H1 (cell line): ENCODE data around the gene ITSN1. TPM values are rescaled to one million over a fixed set of nuclear protein-coding genes. Genes with fewer than 3 reads are reported as not detected.

ENCODE experiments used
- CTCF ChIA-PET: fragments of 300-600 bp; sonication (Branson Sonifier 250); formaldehyde crosslinking; loops from one replicate; lab custom pipeline; 2021; ENCODE audit not compliant: partially characterized antibody; lab: Charles Lee
- POLR2A ChIA-PET: fragments of 300-600 bp; sonication (Branson Sonifier 250); formaldehyde crosslinking; loops from one replicate; lab custom pipeline; 2021; ENCODE audit warnings: inconsistent platforms; ENCODE audit not compliant: partially characterized antibody; lab: Charles Lee
- DNase-seq, 2 experiments: peaks; one replicate each; pipeline versions ENCODE4 v3.0.0 to v3.0.0-alpha.2; 2010 to 2022; ENCODE audit warnings: low spot score in 2 of 2, low read depth in 1 of 2, mixed read lengths in 1 of 2
- FAIRE-seq: peaks from 2 replicates; lab custom pipeline; 2011; peaks lifted over from hg19 to GRCh38; lab: Jason Lieb, UNC
- H2AFZ ChIP-seq: 2 replicates; pipeline ENCODE4 v1.8.1; 2012; ENCODE audit warnings: low read length, inconsistent platforms
- H2AK5ac ChIP-seq: 2 replicates; pipeline ENCODE4 v1.6.1; 2013; ENCODE audit warnings: low read depth, low read length
- H2BK120ac ChIP-seq: replicated peaks from 2 replicates; pipeline ENCODE3; 2013; ENCODE audit warnings: low read depth, low read length, inconsistent platforms
- H2BK12ac ChIP-seq: 2 replicates; pipeline ENCODE4 v1.6.1; 2013; ENCODE audit warnings: low read depth, low read length
- H2BK15ac ChIP-seq: 2 replicates; pipeline ENCODE4 v1.6.1; 2013; ENCODE audit warnings: low read length
- H2BK20ac ChIP-seq: 2 replicates; pipeline ENCODE4 v1.6.1; 2013; ENCODE audit warnings: low read length
- H2BK5ac ChIP-seq: 2 replicates; pipeline ENCODE4 v1.6.1; 2013; ENCODE audit warnings: low read depth, low read length
- H3K14ac ChIP-seq: 2 replicates; pipeline ENCODE4 v1.6.1; 2013; ENCODE audit warnings: inconsistent platforms; ENCODE audit not compliant: insufficient read length
- H3K18ac ChIP-seq: 2 replicates; pipeline ENCODE4 v1.6.1; 2013; ENCODE audit warnings: low read length; ENCODE audit errors: extremely low read depth
- H3K23ac ChIP-seq: 2 replicates; pipeline ENCODE4 v1.6.1; 2013; ENCODE audit warnings: inconsistent platforms; ENCODE audit not compliant: insufficient read length
- H3K23me2 ChIP-seq: 2 replicates; pipeline ENCODE4 v1.6.1; 2013; ENCODE audit warnings: low read depth, low read length
- H3K27ac ChIP-seq: 2 replicates; pipeline ENCODE4 v1.6.1; 2011; ENCODE audit warnings: low read depth, low read length, inconsistent platforms
- H3K27me3 ChIP-seq, 4 experiments: replicated peaks in 1 of 4; 1 replicate in 1 of 4; 2 replicates in 3 of 4; pipeline versions ENCODE4 v1.6.1 to v1.8.1; 2011 to 2013; ENCODE audit warnings: low read length in 3 of 4, mild to moderate bottlenecking in 3 of 4, inconsistent platforms in 2 of 4, mixed read lengths in 2 of 4, moderate library complexity in 1 of 4; ENCODE audit not compliant: control insufficient read depth in 3 of 4, insufficient read depth in 3 of 4; ENCODE audit errors: extremely low read depth in 1 of 4
- H3K36me3 ChIP-seq, 4 experiments: 2 replicates each; pipeline versions ENCODE4 v1.6.1 to v1.8.1; 2011 to 2013; ENCODE audit warnings: mild to moderate bottlenecking in 4 of 4, low read length in 3 of 4, moderate library complexity in 2 of 4, control low read depth in 1 of 4, inconsistent platforms in 1 of 4; ENCODE audit not compliant: insufficient read depth in 4 of 4, control insufficient read depth in 2 of 4
- H3K4ac ChIP-seq: replicated peaks from 2 replicates; pipeline ENCODE3; 2013; ENCODE audit warnings: low read length, low read depth, mixed read lengths, inconsistent platforms; ENCODE audit not compliant: insufficient read length
- H3K4me1 ChIP-seq, 4 experiments: replicated peaks in 1 of 4; 1 replicate in 1 of 4; 2 replicates in 3 of 4; pipeline versions ENCODE4 v1.6.1 to v1.8.1; 2011 to 2013; ENCODE audit warnings: low read length in 3 of 4, inconsistent platforms in 2 of 4, mixed read lengths in 1 of 4; ENCODE audit not compliant: insufficient read depth in 4 of 4, control insufficient read depth in 3 of 4
- H3K4me2 ChIP-seq, 2 experiments: 2 replicates each; pipeline versions ENCODE4 v1.6.1 to v1.8.1; 2011 to 2013; ENCODE audit warnings: low read depth in 2 of 2, low read length in 2 of 2, control low read depth in 1 of 2, inconsistent platforms in 1 of 2, mild to moderate bottlenecking in 1 of 2; ENCODE audit not compliant: insufficient read depth in 1 of 2
- H3K4me3 ChIP-seq, 4 experiments: fragments of 200-600, 300-600 bp in 1 of 4; sonication (generic), shearing (Covaris generic), sonication (Bioruptor Twin) in 1 of 4; 2 replicates each; pipeline versions ENCODE4 v1.5.1 to v1.8.1; 2011 to 2016; ENCODE audit warnings: low read length in 4 of 4, low read depth in 3 of 4, control low read depth in 2 of 4, inconsistent platforms in 2 of 4, mild to moderate bottlenecking in 2 of 4, mixed read lengths in 1 of 4, moderate library complexity in 1 of 4; ENCODE audit not compliant: insufficient read depth in 2 of 4; ENCODE audit errors: extremely low read depth in 1 of 4
- H3K56ac ChIP-seq: replicated peaks from 2 replicates; pipeline ENCODE3; 2013; ENCODE audit warnings: low read depth, mild to moderate bottlenecking, mixed read lengths, low read length, inconsistent platforms; ENCODE audit not compliant: insufficient read length
- H3K79me1 ChIP-seq: 2 replicates; pipeline ENCODE4 v1.6.1; 2013; ENCODE audit warnings: low read depth, low read length, control low read depth
- H3K79me2 ChIP-seq, 2 experiments: 2 replicates each; pipeline versions ENCODE4 v1.6.1 to v1.8.1; 2012 to 2013; ENCODE audit warnings: low read length in 2 of 2, mild to moderate bottlenecking in 2 of 2, inconsistent platforms in 1 of 2; ENCODE audit not compliant: insufficient read depth in 2 of 2, control insufficient read depth in 1 of 2
- H3K9ac ChIP-seq, 4 experiments: replicated peaks in 1 of 4; 1 replicate in 1 of 4; 2 replicates in 3 of 4; pipeline versions ENCODE4 v1.6.1 to v1.8.1; 2011 to 2013; ENCODE audit warnings: low read depth in 3 of 4, low read length in 3 of 4, control low read depth in 2 of 4, mild to moderate bottlenecking in 2 of 4, moderate library complexity in 2 of 4, inconsistent platforms in 1 of 4; ENCODE audit errors: extremely low read depth in 1 of 4
- H3K9me3 ChIP-seq, 2 experiments: 2 replicates each; pipeline versions ENCODE4 v1.6.1 to v1.8.1; 2012 to 2013; ENCODE audit warnings: mild to moderate bottlenecking in 2 of 2, moderate library complexity in 2 of 2, control low read depth in 1 of 2, inconsistent platforms in 1 of 2, low read depth in 1 of 2, low read length in 1 of 2, mixed read lengths in 1 of 2; ENCODE audit not compliant: insufficient read depth in 2 of 2
- H4K20me1 ChIP-seq, 2 experiments: replicated peaks in 1 of 2; 2 replicates each; pipeline versions ENCODE3 to v1.8.1; 2011 to 2013; ENCODE audit warnings: inconsistent platforms in 2 of 2, low read length in 2 of 2, mild to moderate bottlenecking in 1 of 2; ENCODE audit not compliant: insufficient read depth in 2 of 2, control insufficient read depth in 1 of 2
- H4K5ac ChIP-seq: 2 replicates; pipeline ENCODE4 v1.6.1; 2013; ENCODE audit warnings: low read length, low read depth, mixed read lengths, inconsistent platforms; ENCODE audit not compliant: insufficient read length
- H4K8ac ChIP-seq: 2 replicates; pipeline ENCODE4 v1.8.0; 2013; ENCODE audit warnings: mild to moderate bottlenecking, moderate library complexity, low read length, inconsistent platforms; ENCODE audit not compliant: insufficient read depth; ENCODE audit errors: extremely low read depth
- H4K91ac ChIP-seq: replicated peaks from 2 replicates; pipeline ENCODE3; 2013; ENCODE audit warnings: low read length, mixed read lengths, inconsistent platforms; ENCODE audit not compliant: insufficient read length
- CHD2 ChIP-seq: IDR thresholded peaks from 2 replicates; pipeline ENCODE4 v1.6.1; 2012; ENCODE audit warnings: low read length, improper control_type of control experiment
- EP300 ChIP-seq, 2 experiments: IDR thresholded peaks; 1 replicate in 1 of 2; 2 replicates in 1 of 2; pipeline ENCODE4 v1.6.1; 2011 to 2012; ENCODE audit warnings: low read depth in 2 of 2, low read length in 2 of 2, mild to moderate bottlenecking in 2 of 2, borderline replicate concordance in 1 of 2, inconsistent platforms in 1 of 2, moderate library complexity in 1 of 2
- FOSL1 ChIP-seq: IDR thresholded peaks from 2 replicates; pipeline ENCODE4 v1.6.1; 2011; ENCODE audit warnings: mild to moderate bottlenecking, low read depth, low read length, moderate library complexity; ENCODE audit not compliant: insufficient read depth
- GABPA ChIP-seq: IDR thresholded peaks from 2 replicates; pipeline ENCODE4 v1.6.1; 2011; ENCODE audit warnings: mild to moderate bottlenecking, low read length, moderate library complexity, borderline replicate concordance; ENCODE audit not compliant: insufficient read depth
- HDAC2 ChIP-seq, 2 experiments: fragments of 300-600 bp in 1 of 2; sonication (generic) in 1 of 2; IDR thresholded peaks; 2 replicates each; pipeline ENCODE4 v1.6.1; 2011 to 2012; ENCODE audit warnings: low read depth in 2 of 2, low read length in 2 of 2, mild to moderate bottlenecking in 2 of 2, moderate library complexity in 2 of 2, borderline replicate concordance in 1 of 2, inconsistent platforms in 1 of 2
- HDAC6 ChIP-seq: IDR thresholded peaks from one replicate; pipeline ENCODE4 v1.7.1; 2012; ENCODE audit warnings: low read depth, mild to moderate bottlenecking, inconsistent platforms, low read length, moderate library complexity
- JUND ChIP-seq: IDR thresholded peaks from 2 replicates; pipeline ENCODE4 v1.6.1; 2011; ENCODE audit warnings: mild to moderate bottlenecking, improper control_type of control experiment, low read length
- MAFK ChIP-seq: IDR thresholded peaks from 2 replicates; pipeline ENCODE4 v1.6.1; 2012; ENCODE audit warnings: low read depth, mild to moderate bottlenecking, improper control_type of control experiment, low read length
- RBBP5 ChIP-seq: IDR thresholded peaks from 2 replicates; pipeline ENCODE4 v1.7.1; 2012; ENCODE audit warnings: low read depth, mild to moderate bottlenecking, inconsistent platforms, low read length, moderate library complexity, borderline replicate concordance
- RXRA ChIP-seq: IDR thresholded peaks from 2 replicates; pipeline ENCODE4 v1.6.1; 2011; ENCODE audit warnings: low read depth, mild to moderate bottlenecking, low read length, moderate library complexity; ENCODE audit not compliant: insufficient read depth
- SIN3A ChIP-seq, 2 experiments: IDR thresholded peaks in 1 of 2; conservative IDR thresholded peaks in 1 of 2; 2 replicates each; pipeline ENCODE4 v1.6.1; 2011 to 2012; ENCODE audit warnings: low read length in 2 of 2, improper control_type of control experiment in 1 of 2, low read depth in 1 of 2, mild to moderate bottlenecking in 1 of 2
- SP2 ChIP-seq: IDR thresholded peaks from 2 replicates; pipeline ENCODE4 v1.6.1; 2012; ENCODE audit warnings: mild to moderate bottlenecking, low read length, inconsistent platforms
- TEAD4 ChIP-seq: IDR thresholded peaks from 2 replicates; pipeline ENCODE4 v1.6.1; 2012; ENCODE audit warnings: low read depth, low read length, inconsistent platforms, mixed read lengths
- WGBS, 2 experiments: shearing (Covaris generic) in 1 of 2; methylation state at CpG; one replicate each; pipeline versions ENCODE4 v1.1.6 to v1.1.7; 2013 to 2015; ENCODE audit warnings: low lambda C conversion rate in 2 of 2, mixed read lengths in 2 of 2, inconsistent platforms in 1 of 2, low coverage in 1 of 2, missing lambda C conversion rate in 1 of 2; ENCODE audit not compliant: insufficient replicate concordance in 2 of 2, insufficient coverage in 1 of 2, insufficient read length in 1 of 2; ENCODE audit errors: extremely low coverage in 1 of 2, missing lambda C conversion rate in 1 of 2; 5-methylcytosine and 5-hydroxymethylcytosine counted together
- polyA plus RNA-seq, 7 experiments: library from polyadenylated mRNA; depleted of rRNA in 3 of 7; stranded (reverse) in 5 of 7; unstranded in 2 of 7; fragments of >200 nt in 5 of 7; fragments of 200-250 nt in 2 of 7; gene quantifications; 1 replicate in 5 of 7; 2 replicates in 1 of 7; 4 replicates in 1 of 7; pipeline versions ENCODE4 v1.2.1 to v1.2.3, GENCODE V29; 2011 to 2013; ENCODE audit warnings: missing spikeins in 2 of 7, mixed read lengths in 2 of 7
- total RNA-seq: library from RNA; stranded (reverse); fragmentation: NEBNext Ultra II Directional; extraction: Animal tissue kit (Norgen Biotek cat#: 25700); gene quantifications from 2 replicates; pipeline ENCODE4 v1.2.1, GENCODE V29; 2021

ITSN1 gene
- total and polyA plus RNA-seq, 2 of the 8 experiments (the other 6 are each of a cell fraction or from before 2014, with no cell fraction given): 60.8 to 78.1 TPM

DNA sequence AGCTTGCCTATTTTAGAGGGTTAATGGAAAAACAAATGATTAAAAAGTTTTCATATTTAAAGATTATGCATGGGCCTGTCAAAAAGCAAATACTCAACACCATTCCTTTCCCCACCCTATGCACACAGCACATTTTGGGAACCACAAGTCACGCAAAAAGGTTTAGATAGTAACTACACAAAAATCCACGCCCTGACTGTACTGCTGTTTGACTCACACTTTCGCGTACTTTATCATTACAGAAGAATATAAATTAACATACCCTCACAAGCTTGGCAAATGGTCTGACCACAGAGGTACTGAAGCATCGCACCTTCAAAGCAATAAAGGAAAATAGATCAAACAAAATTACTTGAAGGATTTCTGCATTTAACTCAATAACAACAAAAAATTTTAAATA lies 271.9 kb downstream of the ITSN1 start:
- H4K5ac ChIP-seq: no peak overlapping the region
- no peak overlapping the region for H2BK5ac ChIP-seq
- H3K27me3 ChIP-seq: no peaks in the 10 kb centered on the region
- H3K4me1 ChIP-seq: peaks cover 0 to 4% (median 1%) of the 10 kb centered on the region in 4 experiments; a peak in 1 of 7 replicates
- POLR2A ChIA-PET: interaction anchor here (1.0 kb wide), 2 partner anchors 12 to 159 kb away, joined by 5 to 6 read pairs; partner anchors contain the start of genes MRPS6 and SLC5A3
- FAIRE-seq (no peak), DNase-seq (no peak)
- H3K23ac ChIP-seq: no peak overlapping the region
- H2BK12ac ChIP-seq: no peak overlapping the region
- no peak overlapping the region for H3K4ac ChIP-seq
- H3K4me2 ChIP-seq: peak overlapping the region; percentile 65; a peak in 2 of 4 replicates
- H3K4me3 ChIP-seq: peak overlapping the region in 3 of 4 experiments; percentile 91 to 99 (median 95); a peak in 4 of 8 replicates
- H2AK5ac ChIP-seq: no peak overlapping the region
- H2BK120ac ChIP-seq: no peak overlapping the region
- no peak overlapping the region for H2BK15ac ChIP-seq
- peaks cover 2% of the 10 kb centered on the region; the same call in 1 of the 2 replicates for H3K23me2 ChIP-seq
- CTCF ChIA-PET: interaction anchor here (1.6 to 1.9 kb wide), 3 partner anchors 13 to 32 kb away, joined by 4 to 7 read pairs (median 5); no protein-coding TSS in a partner anchor
- no peak overlapping the region for H3K14ac ChIP-seq
- H3K9me3 ChIP-seq: no peaks in the 10 kb centered on the region
- peaks cover 4 to 42% (median 28%) of the 10 kb centered on the region in 4 experiments; a peak in 7 of 8 replicates for H3K36me3 ChIP-seq
- H3K56ac ChIP-seq: no peak overlapping the region
- peaks cover 0 to 5% of the 10 kb centered on the region in 2 experiments for H4K20me1 ChIP-seq
- no peak overlapping the region for H3K27ac ChIP-seq
- H3K9ac ChIP-seq: no peak overlapping the region
- no peak overlapping the region for H2AFZ ChIP-seq
- H3K79me2 ChIP-seq: peaks cover 4 to 31% of the 10 kb centered on the region in 2 experiments; a peak in 3 of 4 replicates
- H2BK20ac ChIP-seq: no peak overlapping the region
- H4K91ac ChIP-seq: no peak overlapping the region
- H3K18ac ChIP-seq: no peak overlapping the region
- H4K8ac ChIP-seq: no peak overlapping the region
- H3K79me1 ChIP-seq: no peaks in the 10 kb centered on the region; the same call in 1 of the 2 replicates
- WGBS, 2 experiments: 89% methylated on average over 5 of the region's 5 CpGs; no CpG with 5 or more reads in 1 of the 2 experiments
- TF ChIP-seq SIN3A (conservative IDR thresholded peaks at IDR 0.05 in 1 of 2, IDR thresholded peaks at IDR 0.05 in 1 of 2; ENCODE audit: low read depth in 1 of 2, low read length in 2 of 2): no peak
- no peak for TF ChIP-seq TEAD4
- TF ChIP-seq EP300 (IDR thresholded peaks at IDR 0.05; ENCODE audit: borderline replicate concordance in 1 of 2, low read depth in 2 of 2, low read length in 2 of 2): no peak
- no peak for TF ChIP-seq JUND
- no peak for TF ChIP-seq HDAC6
- no peak for TF ChIP-seq SP2
- no peak for TF ChIP-seq GABPA
- no peak for TF ChIP-seq MAFK
- TF ChIP-seq RXRA: no peak
- TF ChIP-seq RBBP5: no peak
- no peak for TF ChIP-seq HDAC2 (IDR thresholded peaks at IDR 0.05; ENCODE audit: borderline replicate concordance in 1 of 2, low read depth in 2 of 2, low read length in 2 of 2)
- no peak for TF ChIP-seq FOSL1
- no peak for TF ChIP-seq CHD2
